PC-3 (cell line): Measurements from ENCODE around the gene TAS1R1. TPM values are rescaled to one million over a fixed set of nuclear protein-coding genes. Genes with fewer than 3 reads are reported as not detected.

Experiments used
- ATAC-seq: fragments of 200-7000 bp; cut with Tn5 transposase; 2 replicates; pipeline ENCODE4 v1.9.1; 2020; ENCODE audit warnings: mild to moderate bottlenecking, moderate library complexity
- BruUV-seq: library from RNA; stranded (reverse); fragments of 400-500 nt; replicated peaks from 2 replicates; lab custom pipeline; 2021; lab: Mats Ljungman, UMichigan
- CTCF ChIA-PET: fragments of 300-600 bp; sonication (Branson Sonifier 250); formaldehyde crosslinking; loops from one replicate; lab custom pipeline; 2022; ENCODE audit warnings: antibody characterized with exemption; lab: Charles Lee
- POLR2A ChIA-PET: fragments of 300-600 bp; sonication (Branson Sonifier 250); formaldehyde crosslinking; loops from one replicate; lab custom pipeline; 2022; ENCODE audit warnings: antibody characterized with exemption; ENCODE audit not compliant: unreplicated experiment; lab: Charles Lee
- DNase-seq: peaks from one replicate; pipeline ENCODE4 v3.0.0-alpha.2; 2015
- H2AFZ ChIP-seq: fragments of 300-600 bp; sonication (generic); 2 replicates; pipeline ENCODE4 v1.6.0; 2016; ENCODE audit warnings: antibody characterized with exemption, low read length
- H3F3A ChIP-seq: fragments of 300-600 bp; sonication (generic); one replicate; pipeline ENCODE4 v1.6.0; 2017; ENCODE audit warnings: antibody characterized with exemption, low read length, control low read depth, mild to moderate bottlenecking; ENCODE audit not compliant: unreplicated experiment
- H3K27ac ChIP-seq: fragments of 300-600 bp; sonication (generic); 2 replicates; pipeline ENCODE4 v1.5.1; 2016; ENCODE audit warnings: mild to moderate bottlenecking, low read length
- H3K27me3 ChIP-seq: fragments of 300-600 bp; sonication (generic); 2 replicates; pipeline ENCODE4 v1.6.1; 2016; ENCODE audit warnings: low read length, mixed read lengths
- H3K36me3 ChIP-seq: fragments of 300-600 bp; sonication (generic); 2 replicates; pipeline ENCODE4 v1.6.1; 2016; ENCODE audit warnings: low read depth, mixed run types, low read length, mixed read lengths
- H3K4me1 ChIP-seq: fragments of 300-600 bp; sonication (generic); 2 replicates; pipeline ENCODE4 v1.5.1; 2016; ENCODE audit warnings: low read length; ENCODE audit not compliant: insufficient read depth
- H3K4me2 ChIP-seq: fragments of 300-600 bp; sonication (generic); 2 replicates; pipeline ENCODE4 v1.6.0; 2016; ENCODE audit warnings: low read length
- H3K4me3 ChIP-seq: fragments of 300-600 bp; sonication (generic); 2 replicates; pipeline ENCODE4 v1.5.1; 2016; ENCODE audit warnings: mild to moderate bottlenecking, low read length, mixed read lengths
- H3K79me2 ChIP-seq: fragments of 300-600 bp; sonication (generic); 2 replicates; pipeline ENCODE4 v1.6.1; 2017; ENCODE audit warnings: low read length, mixed read lengths
- H3K9ac ChIP-seq: fragments of 300-600 bp; sonication (generic); 2 replicates; pipeline ENCODE4 v1.6.0; 2016; ENCODE audit warnings: mild to moderate bottlenecking, low read length
- H3K9me2 ChIP-seq: fragments of 300-600 bp; sonication (generic); replicated peaks from 2 replicates; pipeline ENCODE4 v1.6.1; 2016; ENCODE audit warnings: mixed run types, low read length, mixed read lengths
- H3K9me3 ChIP-seq: fragments of 300-600 bp; sonication (generic); 2 replicates; pipeline ENCODE4 v1.6.1; 2016; ENCODE audit warnings: low read length, mixed read lengths
- H4K20me1 ChIP-seq: fragments of 300-600 bp; sonication (generic); 2 replicates; pipeline ENCODE4 v1.6.1; 2016; ENCODE audit warnings: low read length, mixed read lengths
- EZH2 ChIP-seq: fragments of 300-600 bp; sonication (generic); IDR thresholded peaks from one replicate; pipeline ENCODE4 v1.6.1; 2017; ENCODE audit warnings: antibody characterized with exemption, mild to moderate bottlenecking, low read length; ENCODE audit not compliant: unreplicated experiment
- EZH2phosphoT487 ChIP-seq: fragments of 300-600 bp; sonication (generic); IDR thresholded peaks from 2 replicates; pipeline ENCODE4 v1.6.1; 2018; ENCODE audit warnings: mild to moderate bottlenecking, antibody characterized with exemption, low read length, borderline replicate concordance
- intact Hi-C: fragments of 100-400 bp; cut with micrococcal nuclease; formaldehyde crosslinking; loops from 2 replicates; pipeline ENCODE4 v1.9.0; 2023
- total RNA-seq: library from RNA; depleted of rRNA; stranded (reverse); fragments of >200 nt; gene quantifications from 2 replicates; pipeline ENCODE4 v1.2.3, GENCODE V29; 2014
- TF ChIP-seq, protein P1 (sequence below): fragments of 300-600 bp; sonication (generic); conservative IDR thresholded peaks from 2 replicates; pipeline ENCODE4 v1.5.1; 2017; ENCODE audit warnings: antibody characterized with exemption, low read depth, mild to moderate bottlenecking, low read length

The TAS1R1 gene
- total RNA-seq, 1 experiment from 2014 or later: not detected

DNA sequence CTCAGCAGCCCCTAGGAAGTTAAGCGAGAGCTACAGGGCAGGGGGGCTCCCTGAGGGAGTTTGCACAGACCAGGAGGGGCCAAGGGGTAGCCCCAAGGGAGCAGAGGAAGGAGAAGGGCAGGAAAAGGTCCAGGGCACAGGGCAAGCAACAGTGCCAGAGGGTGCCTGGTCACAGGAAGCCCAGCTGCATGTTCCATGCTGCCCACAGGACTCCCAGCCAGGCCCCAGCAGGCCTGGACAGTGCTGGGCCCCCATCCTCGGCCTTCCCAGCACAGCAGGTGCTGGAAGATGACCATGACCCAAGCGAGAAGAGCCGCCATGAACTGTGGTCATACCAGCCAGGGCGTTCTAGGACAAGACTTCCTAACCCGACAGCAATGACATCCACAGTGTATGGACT, 36.5 kb downstream of the TAS1R1 start:
- DNase-seq (no peak), ATAC-seq (no peak)
- Histone ChIP-seq H3K4me3 (no peak overlapping the region), H3K9me2 (no peaks in the 10 kb centered on the region), H3K9ac (no peak overlapping the region), H2AFZ (no peak overlapping the region), H3F3A (no peaks in the 10 kb centered on the region), H3K27me3 (no peaks in the 10 kb centered on the region), H3K36me3 (peaks cover 65% of the 10 kb centered on the region), H3K27ac (no peak overlapping the region), H3K9me3 (no peaks in the 10 kb centered on the region), H3K4me2 (no peak overlapping the region), H3K4me1 (peaks cover 9% of the 10 kb centered on the region), H3K79me2 (peaks cover 24% of the 10 kb centered on the region), H4K20me1 (peaks cover 46% of the 10 kb centered on the region)
- POLR2A ChIA-PET: interaction anchor here (0.6 kb wide), 1 partner anchor 1435 kb away, joined by 3 read pairs; no protein-coding TSS in a partner anchor
- intact Hi-C loops: no loop called here
- CTCF ChIA-PET: no interaction called here
- no TSS peak for BruUV-seq
- TF ChIP-seq EZH2phosphoT487: no peak
- TF ChIP-seq EZH2: no peak
- TF ChIP-seq, protein P1, sequence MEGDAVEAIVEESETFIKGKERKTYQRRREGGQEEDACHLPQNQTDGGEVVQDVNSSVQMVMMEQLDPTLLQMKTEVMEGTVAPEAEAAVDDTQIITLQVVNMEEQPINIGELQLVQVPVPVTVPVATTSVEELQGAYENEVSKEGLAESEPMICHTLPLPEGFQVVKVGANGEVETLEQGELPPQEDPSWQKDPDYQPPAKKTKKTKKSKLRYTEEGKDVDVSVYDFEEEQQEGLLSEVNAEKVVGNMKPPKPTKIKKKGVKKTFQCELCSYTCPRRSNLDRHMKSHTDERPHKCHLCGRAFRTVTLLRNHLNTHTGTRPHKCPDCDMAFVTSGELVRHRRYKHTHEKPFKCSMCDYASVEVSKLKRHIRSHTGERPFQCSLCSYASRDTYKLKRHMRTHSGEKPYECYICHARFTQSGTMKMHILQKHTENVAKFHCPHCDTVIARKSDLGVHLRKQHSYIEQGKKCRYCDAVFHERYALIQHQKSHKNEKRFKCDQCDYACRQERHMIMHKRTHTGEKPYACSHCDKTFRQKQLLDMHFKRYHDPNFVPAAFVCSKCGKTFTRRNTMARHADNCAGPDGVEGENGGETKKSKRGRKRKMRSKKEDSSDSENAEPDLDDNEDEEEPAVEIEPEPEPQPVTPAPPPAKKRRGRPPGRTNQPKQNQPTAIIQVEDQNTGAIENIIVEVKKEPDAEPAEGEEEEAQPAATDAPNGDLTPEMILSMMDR: no peak

DNA sequence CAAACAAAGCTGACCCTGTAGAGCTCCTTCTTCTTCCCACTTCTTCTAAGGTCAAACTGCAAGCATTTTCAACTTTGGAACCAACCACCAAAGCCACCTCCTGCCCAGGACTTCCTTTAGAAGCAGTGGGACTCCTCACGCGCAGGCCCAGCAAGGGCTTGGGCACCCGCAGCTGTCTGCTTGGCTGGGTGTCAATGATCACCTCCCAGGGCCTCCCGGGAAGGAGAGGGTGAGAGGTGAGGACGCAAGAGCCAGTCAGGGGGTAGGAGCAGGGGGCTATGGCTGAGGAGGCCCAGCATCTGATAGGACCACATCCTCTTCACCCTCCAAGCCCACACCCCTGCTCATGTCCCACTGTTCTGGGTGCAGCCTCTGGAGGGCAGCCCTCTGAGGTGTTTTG, 37.3 kb downstream of the TAS1R1 start:
- H3K4me1 ChIP-seq: peaks cover 7% of the 10 kb centered on the region
- no peaks in the 10 kb centered on the region for H3K9me2 ChIP-seq
- no peak overlapping the region for H3K4me3 ChIP-seq
- H3K9me3 ChIP-seq: no peaks in the 10 kb centered on the region
- intact Hi-C loops: no loop called here
- ATAC-seq: no peak
- H3K27me3 ChIP-seq: no peaks in the 10 kb centered on the region
- ChIA-PET CTCF (no interaction called here), POLR2A (interaction anchor here (0.6 kb wide), 1 partner anchor 1435 kb away, joined by 3 read pairs; no protein-coding TSS in a partner anchor)
- TF ChIP-seq EZH2 (no peak), EZH2phosphoT487 (no peak)
- TF ChIP-seq, protein P1: no peak
- no peak overlapping the region for H2AFZ ChIP-seq
- H3K9ac ChIP-seq: no peak overlapping the region
- no peak for DNase-seq
- no peak overlapping the region for H3K27ac ChIP-seq
- H3K79me2 ChIP-seq: peaks cover 32% of the 10 kb centered on the region
- peaks cover 54% of the 10 kb centered on the region for H4K20me1 ChIP-seq
- H3K4me2 ChIP-seq: no peak overlapping the region
- no peaks in the 10 kb centered on the region for H3F3A ChIP-seq
- no TSS peak for BruUV-seq
- peaks cover 73% of the 10 kb centered on the region for H3K36me3 ChIP-seq

DNA sequence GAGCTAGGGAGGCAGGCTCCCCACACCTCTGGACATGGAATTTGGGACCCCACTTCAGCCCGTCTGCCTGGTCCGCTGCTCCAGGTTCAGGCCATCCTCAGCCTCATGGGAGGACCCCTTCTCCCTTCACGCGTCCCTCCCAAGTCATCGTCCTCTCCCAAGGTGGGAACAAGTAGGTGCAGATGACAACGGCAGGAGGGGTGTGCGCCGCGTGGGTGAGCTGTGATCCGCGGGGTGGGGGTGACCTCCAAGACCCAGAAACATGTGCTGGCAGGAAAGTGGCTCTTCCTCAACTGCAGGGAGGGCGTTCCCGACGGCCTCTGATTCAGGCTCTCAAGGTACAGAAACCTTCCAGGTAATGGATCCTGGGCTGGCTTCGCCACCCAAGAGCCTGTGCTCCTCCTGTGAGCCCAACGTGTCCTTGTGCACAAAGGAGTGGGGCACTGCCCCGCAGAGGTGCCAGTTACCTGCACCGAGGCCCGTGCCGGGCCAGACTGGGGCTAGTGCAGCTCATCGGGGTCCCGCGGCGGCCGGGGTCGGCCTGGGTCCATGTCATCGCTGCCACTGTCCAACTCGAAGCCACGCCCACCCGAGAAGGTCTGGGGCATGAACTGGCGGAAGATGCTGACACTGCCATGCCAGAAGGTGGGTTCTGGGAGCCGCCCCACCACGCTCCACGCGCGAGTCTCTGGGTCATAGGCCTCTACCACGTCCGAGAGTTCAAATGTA, 37.9 kb downstream of the TAS1R1 start:
- ChIA-PET POLR2A (no interaction called here), CTCF (no interaction called here)
- Histone ChIP-seq H3K36me3 (peaks cover 78% of the 10 kb centered on the region), H3K9me3 (no peaks in the 10 kb centered on the region), H3K9me2 (no peaks in the 10 kb centered on the region), H3K27ac (no peak overlapping the region), H3K79me2 (peaks cover 38% of the 10 kb centered on the region), H2AFZ (no peak overlapping the region), H3F3A (no peaks in the 10 kb centered on the region), H3K9ac (no peak overlapping the region), H3K4me1 (peaks cover under 1% of the 10 kb centered on the region; the same call in 1 of the 2 replicates), H3K4me3 (no peak overlapping the region), H4K20me1 (peaks cover 60% of the 10 kb centered on the region), H3K27me3 (no peaks in the 10 kb centered on the region), H3K4me2 (no peak overlapping the region)
- no TSS peak for BruUV-seq
- intact Hi-C loops: no loop called here
- DNase-seq (no peak), ATAC-seq (no peak)
- TF ChIP-seq, protein P1: no peak
- TF ChIP-seq EZH2phosphoT487 (no peak), EZH2 (no peak)
